Breast epithelium (tissue), 3 donors: Measurements from ENCODE around the gene SLC4A11.

ENCODE experiments used
- CTCF ChIP-seq, 3 donors: fragments of 450-650 bp; IDR thresholded peaks; one replicate each; pipeline ENCODE4 v1.5.1; 2016 to 2017; ENCODE audit warnings: antibody characterized with exemption in 3 of 3, mild to moderate bottlenecking in 3 of 3, moderate library complexity in 3 of 3
- POLR2A ChIP-seq: fragments of 450-650 bp; IDR thresholded peaks from one replicate; pipeline ENCODE4 v1.6.1; 2016; ENCODE audit warnings: antibody characterized with exemption, mild to moderate bottlenecking, moderate library complexity

DNA sequence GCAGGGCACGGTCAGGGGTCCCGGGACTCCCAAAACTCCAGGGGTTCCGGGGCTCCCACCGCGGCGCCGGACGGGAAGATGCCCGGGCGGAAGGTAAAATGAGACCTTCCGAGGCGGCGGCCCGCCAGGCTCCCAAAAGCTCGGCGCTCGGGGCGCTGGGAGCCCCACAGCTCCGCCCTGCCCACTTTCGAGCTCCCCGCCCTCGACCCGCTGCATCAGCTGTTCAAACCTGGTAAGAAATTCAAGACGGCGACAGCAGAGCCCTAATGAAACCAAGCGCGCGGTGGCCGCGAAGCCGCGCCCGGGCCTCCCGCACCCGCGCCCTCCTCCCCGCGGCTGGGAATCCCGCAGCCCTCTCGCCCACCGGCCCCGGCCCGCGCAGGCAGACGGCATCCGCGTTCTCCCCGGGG lies 369 bp downstream of the SLC4A11 start:
- TF ChIP-seq CTCF (IDR thresholded peaks at IDR 0.05) (no peak), POLR2A (no peak)
